ENCODE measurements around the gene SHPK. TPM values are rescaled to one million over a fixed set of nuclear protein-coding genes. Genes with fewer than 3 reads are reported as not detected.

Gene SHPK
- total RNA-seq, 2 donors from 2014 or later: 3.3 to 4.2 TPM

- no peaks in the 10 kb centered on the region for H3K27me3 ChIP-seq
- TF ChIP-seq CTCF (IDR thresholded peaks at IDR 0.05): no peak
- no peak overlapping the region for H3K27ac ChIP-seq
- H3K9me3 ChIP-seq: no peaks in the 10 kb centered on the region
- H3K4me3 ChIP-seq: no peak overlapping the region
- no peak for DNase-seq (ENCODE audit: low spot score)
- peaks cover 0 to 6% of the 10 kb centered on the region in 2 donors for H3K4me1 ChIP-seq
- H3K36me3 ChIP-seq: peaks cover 24% of the 10 kb centered on the region
Measured at GRCh38 chr17:3594976-3595375, 41.1 kb downstream of the SHPK start.

- Histone ChIP-seq H3K27ac (no peak overlapping the region), H3K9me3 (no peaks in the 10 kb centered on the region), H3K4me1 (peaks cover 0 to 6% of the 10 kb centered on the region in 2 donors), H3K27me3 (no peaks in the 10 kb centered on the region), H3K36me3 (peaks cover 31% of the 10 kb centered on the region), H3K4me3 (no peak overlapping the region)
- no peak for TF ChIP-seq CTCF (IDR thresholded peaks at IDR 0.05)
- DNase-seq (ENCODE audit: low spot score): peak; percentile 61
Measured at GRCh38 chr17:3594051-3594800, 41.8 kb downstream of the SHPK start.

- no peak overlapping the region for H3K4me3 ChIP-seq
- peaks cover 37% of the 10 kb centered on the region for H3K36me3 ChIP-seq
Measured at GRCh38 chr17:3593384-3593783, 42.7 kb downstream of the SHPK start.

GRCh38 chr17:3592216-3592860 lies 43.7 kb downstream of the SHPK start:
- Histone ChIP-seq H3K4me1 (peaks cover 0 to 6% of the 10 kb centered on the region in 2 donors), H3K27me3 (no peaks in the 10 kb centered on the region), H3K36me3 (peaks cover 48% of the 10 kb centered on the region), H3K9me3 (no peaks in the 10 kb centered on the region), H3K27ac (no peak overlapping the region), H3K4me3 (no peak overlapping the region)
- DNase-seq (ENCODE audit: low spot score): no peak
- TF ChIP-seq CTCF (IDR thresholded peaks at IDR 0.05): no peak

More at GRCh38 chr17:3593384-3593783, 42.7 kb downstream of the SHPK start:
- Histone ChIP-seq H3K27me3 (no peaks in the 10 kb centered on the region), H3K27ac (no peak overlapping the region), H3K4me1 (peaks cover 0 to 6% of the 10 kb centered on the region in 2 donors), H3K9me3 (no peaks in the 10 kb centered on the region)
- DNase-seq (ENCODE audit: low spot score): no peak
- no peak for TF ChIP-seq CTCF (IDR thresholded peaks at IDR 0.05)

GRCh38 chr17:3590768-3591167 lies 45.3 kb downstream of the SHPK start:
- no peak for DNase-seq (ENCODE audit: low spot score)
- Histone ChIP-seq H3K4me3 (no peak overlapping the region), H3K9me3 (no peaks in the 10 kb centered on the region), H3K27me3 (no peaks in the 10 kb centered on the region), H3K27ac (no peak overlapping the region), H3K4me1 (peaks cover 0 to 6% of the 10 kb centered on the region in 2 donors), H3K36me3 (peaks cover 62% of the 10 kb centered on the region)
- no peak for TF ChIP-seq CTCF (IDR thresholded peaks at IDR 0.05)

All from right atrium auricular region (tissue), 2 donors.